GM23248 (cell line): Measurements from ENCODE around the gene ST6GAL2. TPM values are rescaled to one million over a fixed set of nuclear protein-coding genes. Genes with fewer than 3 reads are reported as not detected.

ENCODE experiments used
- DNase-seq: peaks from one replicate; pipeline ENCODE4 v3.0.0-alpha.2; 2015
- H2AFZ ChIP-seq: fragments of 200-600 bp; sonication (generic); 2 replicates; pipeline ENCODE4 v1.6.1; 2016; ENCODE audit warnings: antibody characterized with exemption
- H3F3A ChIP-seq: fragments of 200-600 bp; sonication (generic); 2 replicates; pipeline ENCODE4 v1.6.1; 2016; ENCODE audit warnings: mild to moderate bottlenecking, antibody characterized with exemption, mixed run types; ENCODE audit not compliant: insufficient read depth
- H3K27ac ChIP-seq: fragments of 200-600 bp; sonication (generic); 2 replicates; pipeline ENCODE4 v1.5.1; 2016; ENCODE audit warnings: mild to moderate bottlenecking
- H3K27me3 ChIP-seq: fragments of 200-600 bp; sonication (generic); replicated peaks from 2 replicates; pipeline ENCODE4 v1.6.1; 2016; ENCODE audit warnings: mild to moderate bottlenecking; ENCODE audit not compliant: insufficient read depth
- H3K36me3 ChIP-seq: fragments of 200-600 bp; sonication (generic); 2 replicates; pipeline ENCODE4 v1.6.1; 2016; ENCODE audit warnings: low read depth, mild to moderate bottlenecking
- H3K4me1 ChIP-seq: fragments of 200-600 bp; sonication (generic); 2 replicates; pipeline ENCODE4 v1.6.1; 2016; ENCODE audit warnings: mild to moderate bottlenecking; ENCODE audit not compliant: insufficient read depth
- H3K4me2 ChIP-seq: fragments of 200-600 bp; sonication (generic); one replicate; pipeline ENCODE4 v1.6.1; 2016; ENCODE audit warnings: mild to moderate bottlenecking; ENCODE audit not compliant: unreplicated experiment
- H3K4me3 ChIP-seq: fragments of 200-600 bp; sonication (generic); 2 replicates; pipeline ENCODE4 v1.5.1; 2016; ENCODE audit warnings: mild to moderate bottlenecking
- H3K79me2 ChIP-seq: fragments of 200-600 bp; sonication (generic); 2 replicates; pipeline ENCODE4 v1.6.1; 2016; ENCODE audit warnings: mild to moderate bottlenecking; ENCODE audit not compliant: insufficient read depth
- H3K9ac ChIP-seq: fragments of 200-600 bp; sonication (generic); 2 replicates; pipeline ENCODE4 v1.6.1; 2016; ENCODE audit warnings: mild to moderate bottlenecking
- H3K9me2 ChIP-seq: fragments of 200-600 bp; sonication (generic); 2 replicates; pipeline ENCODE4 v1.6.1; 2016; ENCODE audit warnings: mixed run types, mild to moderate bottlenecking, moderate library complexity; ENCODE audit not compliant: insufficient read depth
- H3K9me3 ChIP-seq: fragments of 200-600 bp; sonication (generic); one replicate; pipeline ENCODE4 v1.6.1; 2017; ENCODE audit warnings: low read depth
- H4K20me1 ChIP-seq: fragments of 200-600 bp; sonication (generic); 2 replicates; pipeline ENCODE4 v1.6.0; 2016; ENCODE audit not compliant: insufficient read depth
- EZH2 ChIP-seq: fragments of 200-600 bp; sonication (generic); IDR thresholded peaks from 2 replicates; pipeline ENCODE4 v1.6.1; 2018; ENCODE audit warnings: antibody characterized with exemption, mild to moderate bottlenecking; ENCODE audit not compliant: insufficient read depth, poor library complexity, severe bottlenecking
- EZH2phosphoT487 ChIP-seq: fragments of 200-600 bp; sonication (generic); IDR thresholded peaks from 2 replicates; pipeline ENCODE4 v1.6.1; 2018; ENCODE audit warnings: antibody characterized with exemption, moderate library complexity, mild to moderate bottlenecking, low read depth; ENCODE audit not compliant: insufficient read depth
- WGBS, 2 experiments: methylation state at CpG; one replicate each; pipeline ENCODE4 v1.1.6; 2015 to 2017; ENCODE audit warnings: low lambda C conversion rate in 2 of 2, low coverage in 1 of 2; ENCODE audit errors: missing lambda C conversion rate in 2 of 2; 5-methylcytosine and 5-hydroxymethylcytosine counted together
- in situ Hi-C: fragments of 300-500 bp; cut with MboI; formaldehyde crosslinking; loops from 2 replicates; pipeline ENCODE4 v1.15.0; 2020
- polyA plus RNA-seq: library from polyadenylated mRNA; unstranded; fragments of >200 nt; fragmentation: Nextera tagmentation; extraction: Ambion mirVana; gene quantifications from 2 replicates; pipeline ENCODE4 v1.2.1, GENCODE V29; 2016
- total RNA-seq: library from RNA; depleted of rRNA; stranded (reverse); fragments of >200 nt; shearing (Covaris generic); gene quantifications from 2 replicates; pipeline ENCODE4 v1.2.3, GENCODE V29; 2014

The ST6GAL2 gene
- total and polyA plus RNA-seq, 2 experiments from 2014 or later = not detected

DNA sequence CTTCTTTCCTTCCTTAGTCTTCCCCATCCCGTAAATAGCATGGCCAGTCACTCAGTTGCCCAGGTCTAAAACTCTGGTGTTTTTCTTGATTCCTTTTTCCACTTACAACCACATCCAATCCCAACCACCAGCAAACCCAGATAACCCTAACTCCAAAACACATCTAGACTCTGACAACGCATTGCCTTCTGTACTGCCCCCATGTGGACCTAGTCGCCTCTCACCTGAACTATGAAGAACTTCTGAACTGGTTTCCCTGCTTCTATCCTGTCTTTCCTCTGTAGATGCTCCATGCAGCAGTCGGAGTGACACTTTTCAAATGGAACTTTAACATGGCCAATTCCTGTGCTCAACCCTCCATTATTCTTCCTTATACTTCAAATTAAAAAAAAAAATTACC, 26.5 kb downstream of the ST6GAL2 start:
- Histone ChIP-seq H3K4me2 (no peak overlapping the region), H3K36me3 (no peaks in the 10 kb centered on the region), H2AFZ (no peak overlapping the region), H3K9me3 (no peaks in the 10 kb centered on the region), H4K20me1 (no peaks in the 10 kb centered on the region), H3K4me1 (no peaks in the 10 kb centered on the region), H3K9me2 (no peaks in the 10 kb centered on the region), H3K4me3 (no peak overlapping the region), H3K27ac (no peak overlapping the region), H3K79me2 (no peaks in the 10 kb centered on the region), H3K9ac (no peak overlapping the region), H3F3A (no peaks in the 10 kb centered on the region), H3K27me3 (peaks cover 10% of the 10 kb centered on the region)
- WGBS, 2 experiments = 18 to 19% methylated on average over 4 of the region's 4 CpGs
- no peak for DNase-seq
- in situ Hi-C loops = no loop called here
- TF ChIP-seq EZH2 (no peak), EZH2phosphoT487 (no peak)

DNA sequence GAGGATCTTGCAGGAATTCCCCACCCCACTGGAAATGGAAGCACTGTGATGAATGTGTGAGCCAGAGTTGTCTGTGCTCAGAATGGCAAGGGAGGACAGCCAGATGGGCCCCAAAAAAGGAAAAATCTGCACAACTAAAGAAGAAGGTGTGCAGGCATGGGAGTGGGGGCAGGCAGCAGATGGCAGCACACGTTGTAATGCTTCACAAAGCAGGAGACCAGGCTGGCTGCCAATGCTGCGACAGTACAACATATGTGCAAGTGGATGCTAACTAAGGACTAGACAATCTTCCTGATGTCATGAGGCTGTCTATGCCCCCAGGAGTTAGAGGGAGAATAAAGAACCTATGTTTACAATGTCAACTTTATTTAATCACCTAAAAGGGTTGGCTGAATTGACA, 27.2 kb downstream of the ST6GAL2 start:
- Histone ChIP-seq H3K9ac (no peak overlapping the region), H3K4me3 (no peak overlapping the region), H3K27me3 (peaks cover 5% of the 10 kb centered on the region; the same call in 1 of the 2 replicates), H3F3A (no peaks in the 10 kb centered on the region), H3K4me2 (no peak overlapping the region), H2AFZ (no peak overlapping the region), H3K9me3 (no peaks in the 10 kb centered on the region), H3K36me3 (no peaks in the 10 kb centered on the region), H3K9me2 (no peaks in the 10 kb centered on the region), H4K20me1 (no peaks in the 10 kb centered on the region), H3K79me2 (no peaks in the 10 kb centered on the region), H3K4me1 (no peaks in the 10 kb centered on the region), H3K27ac (no peak overlapping the region)
- in situ Hi-C loops = no loop called here
- WGBS, 2 experiments = 18 to 19% methylated on average over 2 of the region's 2 CpGs
- TF ChIP-seq EZH2 (no peak), EZH2phosphoT487 (no peak)
- no peak for DNase-seq

DNA sequence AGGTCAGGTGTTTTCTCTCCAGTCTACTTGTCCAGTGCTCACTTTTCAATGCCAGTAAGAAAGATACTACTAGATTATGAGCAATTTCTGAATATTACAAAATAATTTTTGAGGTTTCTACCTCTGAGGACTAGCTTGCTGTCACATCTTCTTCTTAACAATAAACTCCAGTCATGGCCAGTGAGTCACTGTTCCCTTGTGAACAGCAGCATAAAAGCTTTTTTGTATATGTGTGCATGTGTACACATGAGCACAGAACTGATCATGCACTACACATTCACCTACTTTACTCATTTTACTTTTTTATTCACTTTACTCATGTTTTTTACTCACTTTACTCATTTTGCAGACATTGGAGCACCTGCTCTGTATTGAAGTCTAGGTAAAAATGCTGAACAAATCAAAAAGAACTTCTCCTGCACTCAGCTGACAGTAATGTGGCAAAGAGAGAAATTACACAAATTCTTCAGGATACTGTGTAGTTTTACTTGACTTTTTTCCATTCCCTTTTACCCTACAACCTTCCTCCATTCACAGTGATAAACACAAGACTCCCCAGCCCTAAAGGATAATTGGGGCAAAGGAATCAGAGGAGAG, 28.0 kb downstream of the ST6GAL2 start:
- H3K4me2 ChIP-seq = no peak overlapping the region
- H3K9me3 ChIP-seq = no peaks in the 10 kb centered on the region
- in situ Hi-C loops = no loop called here
- H3K9ac ChIP-seq = no peak overlapping the region
- no peaks in the 10 kb centered on the region for H3K79me2 ChIP-seq
- no peak overlapping the region for H2AFZ ChIP-seq
- H3K27ac ChIP-seq = no peak overlapping the region
- no peaks in the 10 kb centered on the region for H3K36me3 ChIP-seq
- H3F3A ChIP-seq = no peaks in the 10 kb centered on the region
- no peaks in the 10 kb centered on the region for H4K20me1 ChIP-seq
- no peaks in the 10 kb centered on the region for H3K9me2 ChIP-seq
- H3K27me3 ChIP-seq = peaks cover 5% of the 10 kb centered on the region; the same call in 1 of the 2 replicates
- DNase-seq = no peak
- H3K4me1 ChIP-seq = no peaks in the 10 kb centered on the region
- TF ChIP-seq EZH2 (no peak), EZH2phosphoT487 (no peak)
- H3K4me3 ChIP-seq = no peak overlapping the region

DNA sequence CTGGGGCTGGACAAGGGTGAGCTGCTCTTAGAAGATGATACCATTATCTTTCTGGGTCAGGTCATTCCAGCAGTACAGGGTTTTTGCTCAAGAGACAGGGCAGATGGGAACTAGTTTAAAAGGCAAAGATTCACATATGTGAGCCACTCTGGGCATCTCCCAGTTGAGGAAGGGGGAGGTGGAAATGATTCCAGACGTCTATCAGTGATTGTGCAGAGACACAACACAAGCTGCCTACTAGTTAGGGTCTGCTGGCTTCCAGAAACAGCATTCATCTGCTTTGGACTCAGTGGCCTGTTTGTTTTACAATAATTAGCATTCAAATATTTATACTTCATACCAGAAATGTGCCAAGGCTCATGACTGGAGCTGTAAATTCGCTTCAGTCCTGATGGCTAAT, 32.3 kb downstream of the ST6GAL2 start:
- TF ChIP-seq EZH2phosphoT487 (no peak), EZH2 (no peak)

DNA sequence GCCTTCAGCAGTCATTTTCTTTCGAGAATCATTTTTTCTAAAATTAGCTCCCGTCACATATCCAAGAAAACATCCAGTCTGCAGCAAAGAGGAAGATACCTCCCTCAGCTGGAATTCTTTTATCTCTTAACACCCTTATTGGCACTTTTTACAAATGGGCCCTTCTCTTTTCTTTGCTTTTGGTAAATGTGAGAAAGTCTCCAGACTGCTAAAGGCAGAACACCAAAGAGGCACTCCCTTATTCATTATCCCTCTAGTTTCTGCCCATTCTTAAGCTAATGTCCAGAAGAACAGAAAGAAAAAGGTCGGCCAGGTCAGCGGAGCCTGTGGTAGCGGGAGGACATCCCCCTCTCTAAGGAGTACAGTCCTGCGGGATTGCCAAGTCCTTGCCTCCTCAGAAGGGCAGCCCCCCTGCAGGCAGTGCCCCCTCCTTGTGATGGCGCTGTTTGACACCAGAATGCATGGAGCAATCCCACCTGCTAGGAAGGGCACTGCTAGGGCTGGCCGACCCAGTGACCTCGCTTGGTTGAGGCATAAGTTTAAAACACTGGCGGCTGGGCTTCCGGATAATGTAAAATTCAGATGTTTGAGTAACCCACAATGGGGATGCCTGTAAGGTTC, 34.0 kb downstream of the ST6GAL2 start:
- no peak overlapping the region for H2AFZ ChIP-seq
- no peak overlapping the region for H3K4me2 ChIP-seq
- H3K36me3 ChIP-seq = no peaks in the 10 kb centered on the region
- no peaks in the 10 kb centered on the region for H3K4me1 ChIP-seq
- no peaks in the 10 kb centered on the region for H3K9me3 ChIP-seq
- no peaks in the 10 kb centered on the region for H3F3A ChIP-seq
- WGBS, 2 experiments = 48 to 56% methylated on average over 10 to 11 of the region's 11 CpGs
- H4K20me1 ChIP-seq = no peaks in the 10 kb centered on the region
- no peak overlapping the region for H3K9ac ChIP-seq
- no peak overlapping the region for H3K27ac ChIP-seq
- no peak overlapping the region for H3K4me3 ChIP-seq
- DNase-seq = no peak
- no peak for TF ChIP-seq EZH2phosphoT487
- TF ChIP-seq EZH2 = no peak
- H3K27me3 ChIP-seq = peaks cover 18% of the 10 kb centered on the region
- H3K79me2 ChIP-seq = no peaks in the 10 kb centered on the region
- no peaks in the 10 kb centered on the region for H3K9me2 ChIP-seq
- in situ Hi-C loops = no loop called here

More for the DNA sequence above, 32.3 kb downstream of the ST6GAL2 start:
- Histone ChIP-seq H3K4me3 (no peak overlapping the region), H3K9me2 (no peaks in the 10 kb centered on the region), H3K79me2 (no peaks in the 10 kb centered on the region), H3K9me3 (no peaks in the 10 kb centered on the region), H2AFZ (no peak overlapping the region), H3K4me2 (no peak overlapping the region), H3K9ac (no peak overlapping the region), H4K20me1 (no peaks in the 10 kb centered on the region), H3K36me3 (no peaks in the 10 kb centered on the region), H3F3A (no peaks in the 10 kb centered on the region), H3K27me3 (peaks cover 18% of the 10 kb centered on the region), H3K4me1 (no peaks in the 10 kb centered on the region), H3K27ac (no peak overlapping the region)
- no peak for DNase-seq
- 21 to 22% methylated on average over 2 of the region's 2 CpGs for WGBS, 2 experiments
- in situ Hi-C loops = no loop called here
